HepG2 (cell line): ENCODE data around the gene UTP15. TPM values are rescaled to one million over a fixed set of nuclear protein-coding genes. Genes with fewer than 3 reads are reported as not detected.

Experiments
- AHDC1 ChIP-seq: sonication (generic); formaldehyde crosslinking; IDR thresholded peaks from 2 replicates; pipeline ENCODE4 v1.5.1; 2020; ENCODE audit warnings: mild to moderate bottlenecking, missing genetic modification reagents, borderline replicate concordance
- BRF2 ChIP-seq: sonication (generic); formaldehyde crosslinking; IDR thresholded peaks from 2 replicates; pipeline ENCODE4 v1.8.1; 2022; ENCODE audit warnings: mild to moderate bottlenecking, missing genetic modification reagents
- MTF2 ChIP-seq: sonication (generic); formaldehyde crosslinking; IDR thresholded peaks from 2 replicates; pipeline ENCODE4 v1.5.0; 2020; ENCODE audit warnings: missing genetic modification reagents, borderline replicate concordance
- NCOR1 ChIP-seq: fragments of 200-600 bp; sonication (generic); IDR thresholded peaks from 2 replicates; pipeline ENCODE4 v1.7.0; 2017; ENCODE audit warnings: antibody characterized with exemption, low read length, borderline replicate concordance
- RERE ChIP-seq: IDR thresholded peaks from 2 replicates; pipeline ENCODE4 v1.6.1; 2016; ENCODE audit warnings: low read depth, missing genetic modification reagents, missing compliant biosample characterization
- SMC3 ChIP-seq: IDR thresholded peaks from 2 replicates; pipeline ENCODE4 v1.6.1; 2011; ENCODE audit warnings: low read length, improper control_type of control experiment
- TBX3 ChIP-seq: fragments of 450-650 bp; IDR thresholded peaks from 2 replicates; pipeline ENCODE4 v1.6.1; 2017; ENCODE audit warnings: antibody characterized with exemption, mild to moderate bottlenecking, inconsistent platforms, borderline replicate concordance
- TCF7 ChIP-seq: sonication (generic); IDR thresholded peaks from 2 replicates; pipeline ENCODE4 v1.6.1; 2016; ENCODE audit warnings: antibody characterized with exemption, low read depth
- ZFP91 ChIP-seq: sonication (generic); formaldehyde crosslinking; IDR thresholded peaks from 2 replicates; pipeline ENCODE4 v1.9.0; 2022; ENCODE audit warnings: missing genetic modification reagents, mild to moderate bottlenecking, borderline replicate concordance
- ZNF282 ChIP-seq: fragments of 450-650 bp; IDR thresholded peaks from 2 replicates; pipeline ENCODE4 v1.6.1; 2018; ENCODE audit not compliant: partially characterized antibody
- ZNF350 ChIP-seq: sonication (generic); formaldehyde crosslinking; IDR thresholded peaks from 2 replicates; pipeline ENCODE4 v1.4.0; 2020; ENCODE audit warnings: mild to moderate bottlenecking, low read depth, missing genetic modification reagents, borderline replicate concordance
- ZNF567 ChIP-seq: sonication (generic); formaldehyde crosslinking; IDR thresholded peaks from 2 replicates; pipeline ENCODE4 v1.8.1; 2023; ENCODE audit warnings: mild to moderate bottlenecking, missing genetic modification reagents, borderline replicate concordance
- ZNF883 ChIP-seq: sonication (generic); formaldehyde crosslinking; IDR thresholded peaks from 2 replicates; pipeline ENCODE4 v1.5.1; 2020; ENCODE audit warnings: mild to moderate bottlenecking, missing genetic modification reagents; ENCODE audit errors: not compliant biosample characterization
- ZZZ3 ChIP-seq: sonication (generic); formaldehyde crosslinking; IDR thresholded peaks from 2 replicates; pipeline ENCODE4 v1.4.0; 2020; ENCODE audit warnings: missing genetic modification reagents, mild to moderate bottlenecking, borderline replicate concordance
- polyA plus RNA-seq, 8 experiments: library from polyadenylated mRNA; depleted of rRNA in 3 of 8; stranded (reverse) in 7 of 8; unstranded in 1 of 8; fragments of >200 nt; fragmentation: Illumina TruSeq in 4 of 8; extraction: Trizol in 4 of 8; gene quantifications; 2 replicates each; pipeline versions ENCODE4 v1.2.1 to v1.2.3, GENCODE V29; 2011 to 2016; ENCODE audit warnings: low read depth in 4 of 8, missing spikeins in 1 of 8, mixed read lengths in 1 of 8; ENCODE audit not compliant: insufficient read depth in 1 of 8
- total RNA-seq, 5 experiments: library from RNA; depleted of rRNA; stranded (reverse); fragments of >200 nt; fragmentation: Illumina TruSeq; extraction: Trizol; gene quantifications; 2 replicates each; pipeline ENCODE4 v1.2.3, GENCODE V29; 2016; ENCODE audit warnings: low read depth in 1 of 5

UTP15 gene
- total and polyA plus RNA-seq, 2 of the 13 experiments (the other 11 are each of a cell fraction or from before 2014, with no cell fraction given) = 7.3 to 35.8 TPM

GRCh38 chr5:73519531-73520283, 45.8 kb upstream of the UTP15 start (continued):
- TF ChIP-seq ZFP91 (CRISPR knock-in tag) (peak; percentile 42; the same call in 1 of the 2 replicates), TBX3 (no peak), MTF2 (CRISPR knock-in tag) (no peak), ZNF883 (no peak), BRF2 (CRISPR knock-in tag) (no peak), ZNF567 (CRISPR knock-in tag) (no peak), ZZZ3 (CRISPR knock-in tag) (no peak), AHDC1 (no peak), ZNF282 (no peak), SMC3 (peak; percentile 80), NCOR1 (no peak), ZNF350 (CRISPR knock-in tag) (no peak), TCF7 (no peak), RERE (CRISPR knock-in tag) (no peak)
